ENCODE data around the gene ARMC2.

DNA sequence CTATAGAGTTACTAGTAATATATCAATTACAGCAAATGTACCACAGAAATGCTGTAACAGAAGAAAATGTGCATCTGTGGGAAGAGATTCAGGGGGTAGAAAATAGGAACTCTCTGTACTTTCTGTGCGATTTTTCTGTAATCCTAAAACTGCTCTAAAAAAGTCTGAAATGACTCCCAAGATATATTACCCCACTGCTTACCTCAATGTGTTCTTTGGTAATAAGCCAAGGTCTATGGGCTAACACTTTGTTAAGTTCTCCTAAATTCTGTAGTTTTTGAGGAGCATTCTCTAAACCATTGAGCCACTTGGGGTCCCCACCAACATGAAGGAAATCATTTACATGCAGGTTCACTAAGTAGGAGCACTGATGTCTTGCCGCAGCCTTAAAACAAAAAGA, 152.1 kb downstream of the ARMC2 start:
- TF ChIP-seq, protein P1, sequence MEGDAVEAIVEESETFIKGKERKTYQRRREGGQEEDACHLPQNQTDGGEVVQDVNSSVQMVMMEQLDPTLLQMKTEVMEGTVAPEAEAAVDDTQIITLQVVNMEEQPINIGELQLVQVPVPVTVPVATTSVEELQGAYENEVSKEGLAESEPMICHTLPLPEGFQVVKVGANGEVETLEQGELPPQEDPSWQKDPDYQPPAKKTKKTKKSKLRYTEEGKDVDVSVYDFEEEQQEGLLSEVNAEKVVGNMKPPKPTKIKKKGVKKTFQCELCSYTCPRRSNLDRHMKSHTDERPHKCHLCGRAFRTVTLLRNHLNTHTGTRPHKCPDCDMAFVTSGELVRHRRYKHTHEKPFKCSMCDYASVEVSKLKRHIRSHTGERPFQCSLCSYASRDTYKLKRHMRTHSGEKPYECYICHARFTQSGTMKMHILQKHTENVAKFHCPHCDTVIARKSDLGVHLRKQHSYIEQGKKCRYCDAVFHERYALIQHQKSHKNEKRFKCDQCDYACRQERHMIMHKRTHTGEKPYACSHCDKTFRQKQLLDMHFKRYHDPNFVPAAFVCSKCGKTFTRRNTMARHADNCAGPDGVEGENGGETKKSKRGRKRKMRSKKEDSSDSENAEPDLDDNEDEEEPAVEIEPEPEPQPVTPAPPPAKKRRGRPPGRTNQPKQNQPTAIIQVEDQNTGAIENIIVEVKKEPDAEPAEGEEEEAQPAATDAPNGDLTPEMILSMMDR (IDR thresholded peaks at IDR 0.05) = no peak
- TF ChIP-seq EZH2 (IDR thresholded peaks at IDR 0.05; ENCODE audit: borderline replicate concordance, insufficient read depth, low read depth, low read length, poor library complexity, severe bottlenecking) = no peak

Data from B cell (primary cell).